Stimulated activated CD8-positive, alpha-beta memory T cell treated with anti-CD3 and anti-CD28 coated beads, Interleukin-7, amount 100 ng/mL, for 24 hours (primary cell): Measurements from ENCODE around the gene DYNC1LI2.
"Not testable (repeated sequence)": the region's sequence is repeated elsewhere in the genome, so short reads cannot be mapped to it uniquely, and the experiment has no call there.

ENCODE experiments used
- DNase-seq: peaks from one replicate; pipeline ENCODE4 v3.0.0-alpha.2; 2020; ENCODE audit warnings: low read depth

DYNC1LI2 gene

GRCh38 chr16:66751303-66751991 lies at the start of gene DYNC1LI2:
DYNC1LI2 (minus strand) TSS chr16:66751609; CDS start chr16:66751591, 18 bp downstream.
- peak; percentile 58 for DNase-seq

DNA sequence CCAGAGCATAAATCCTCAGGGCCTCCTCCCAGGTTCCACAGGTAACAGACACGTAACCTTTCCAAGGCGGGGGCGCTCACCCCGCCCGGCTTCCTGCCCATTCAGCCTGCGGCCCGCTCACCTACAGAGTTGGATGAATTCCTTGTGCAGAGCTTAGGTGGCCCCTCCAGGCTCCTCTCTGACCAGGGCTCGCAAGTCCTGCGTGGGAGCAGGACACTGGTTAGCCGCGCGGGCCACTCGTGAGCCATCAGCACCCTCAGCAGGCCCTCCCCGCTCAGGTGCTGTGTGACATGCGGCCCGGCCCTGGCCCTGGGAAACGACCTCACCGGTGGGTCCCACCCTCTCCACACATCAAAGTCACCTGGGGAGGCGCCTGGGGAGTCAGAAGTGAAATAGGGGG lies 49.4 kb upstream of the DYNC1LI2 start:
- no peak for DNase-seq

DNA sequence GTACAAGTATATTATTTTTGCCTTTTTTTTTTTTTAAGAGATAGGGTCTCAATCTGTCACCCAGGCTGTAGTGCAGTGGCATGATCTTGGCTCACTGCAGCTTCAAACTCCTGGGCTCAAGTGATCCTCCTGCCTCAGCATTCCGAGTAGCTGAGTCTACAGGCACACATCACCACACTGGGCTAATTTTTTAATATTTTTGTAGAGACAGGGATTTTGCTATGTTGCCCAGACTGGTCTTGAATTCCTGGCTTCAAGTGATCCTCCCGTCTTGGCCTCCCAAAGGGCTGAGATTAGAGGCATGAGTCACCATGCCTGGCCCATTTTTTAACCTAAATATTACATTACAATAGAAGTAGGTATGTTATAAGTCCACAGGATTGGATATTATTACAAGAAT lies 46.8 kb upstream of the DYNC1LI2 start:
- DNase-seq = no peak

GRCh38 chr16:66793984-66794383 lies 42.6 kb upstream of the DYNC1LI2 start:
- DNase-seq = not testable (repeated sequence)

DNA sequence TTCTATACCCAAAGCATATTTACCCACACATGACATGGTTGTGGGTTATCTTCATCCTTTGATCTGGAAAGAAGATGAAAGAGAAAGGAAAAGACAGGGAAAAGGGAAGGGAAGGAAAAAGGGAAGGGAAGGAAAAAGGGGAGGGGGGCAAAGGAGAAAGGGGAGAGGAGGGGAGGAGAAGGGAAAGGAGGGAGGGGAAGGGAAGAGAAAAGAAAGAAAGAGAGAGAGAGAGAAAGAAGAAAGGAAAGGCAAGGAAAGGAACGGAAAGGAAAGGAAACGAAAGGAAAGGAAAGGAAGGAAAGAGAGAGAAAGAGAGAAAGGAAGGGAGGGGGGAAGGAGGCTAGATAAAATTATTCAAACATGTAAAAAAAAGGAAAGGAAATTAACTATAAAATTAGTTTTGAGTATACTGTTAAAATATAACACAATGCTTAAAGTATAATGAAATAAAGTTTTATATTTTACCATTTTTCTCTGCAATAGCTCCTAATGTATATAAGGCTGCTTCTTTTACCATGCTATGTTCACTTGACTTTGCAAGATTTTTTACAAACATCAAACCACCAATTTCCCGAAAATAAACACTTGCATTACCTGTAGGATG lies 38.8 kb upstream of the DYNC1LI2 start:
- DNase-seq = no peak

DNA sequence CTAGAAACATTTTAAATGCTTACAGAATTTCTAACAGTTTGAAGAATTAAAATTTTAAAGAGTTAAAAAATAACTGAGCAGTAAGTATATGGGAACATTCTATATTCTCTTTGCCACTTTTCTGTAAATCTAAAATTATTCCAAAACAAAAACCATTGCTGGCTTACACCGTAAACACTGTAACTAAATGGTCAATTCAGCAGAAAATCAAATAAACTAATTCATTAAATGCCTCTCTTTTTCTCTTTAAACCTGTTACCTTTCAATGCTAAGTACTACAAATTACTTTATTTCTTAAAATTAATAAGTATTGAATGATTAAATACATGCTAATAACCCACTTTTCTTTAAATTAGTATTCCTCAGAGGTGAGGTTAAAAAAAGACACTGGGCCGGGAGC lies 36.0 kb upstream of the DYNC1LI2 start:
- DNase-seq = no peak

GRCh38 chr16:66786551-66786950 lies 35.1 kb upstream of the DYNC1LI2 start:
- no peak for DNase-seq

- DNase-seq = no peak
Observed at GRCh38 chr16:66776457-66776856, 25.0 kb upstream of the DYNC1LI2 start.

DNA sequence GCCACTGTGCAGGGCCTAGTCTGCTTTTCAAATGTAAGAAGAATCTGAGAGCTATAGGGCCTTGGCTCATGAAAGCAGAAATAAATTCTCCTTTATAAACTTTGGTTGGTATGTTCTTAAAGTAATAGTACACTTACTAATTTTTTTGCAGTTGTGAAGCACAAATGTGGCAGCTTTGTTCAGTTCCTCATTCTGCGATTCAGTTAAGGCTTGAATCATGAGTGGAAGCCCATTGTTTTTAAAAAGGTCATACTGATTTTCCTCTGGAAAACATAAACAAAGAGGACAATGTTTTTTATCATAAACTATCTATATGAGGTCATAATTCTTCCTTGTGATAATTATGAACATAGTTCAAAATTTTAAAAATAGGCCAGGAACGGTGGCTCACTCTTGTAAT lies 23.6 kb upstream of the DYNC1LI2 start:
- no peak for DNase-seq

GRCh38 chr16:66758086-66758485 lies 6.7 kb upstream of the DYNC1LI2 start:
- DNase-seq = no peak

- no peak for DNase-seq
Observed at GRCh38 chr16:66754819-66755218, 3.4 kb upstream of the DYNC1LI2 start.

- DNase-seq = no peak
Observed at GRCh38 chr16:66754211-66754610, 2.8 kb upstream of the DYNC1LI2 start.

DNA sequence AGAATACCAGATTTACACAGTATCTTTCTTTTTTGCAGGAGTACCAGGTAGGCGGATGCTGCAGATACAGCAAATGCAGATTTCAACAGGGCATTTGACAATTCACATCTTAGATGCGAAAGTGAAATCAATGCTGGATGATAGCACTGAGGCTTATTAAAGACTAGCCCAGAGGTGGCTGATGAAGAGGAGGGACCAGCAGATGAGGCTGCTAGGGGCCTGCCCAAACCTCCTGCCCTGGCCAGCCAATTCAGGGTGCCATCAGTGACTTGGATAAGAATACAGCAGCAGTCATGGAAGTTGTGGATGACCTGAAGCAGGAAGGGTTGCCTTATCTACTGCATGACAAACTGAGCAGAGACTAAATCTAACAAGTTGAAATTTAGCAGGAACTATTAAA lies 1.5 kb upstream of the DYNC1LI2 start:
- no peak for DNase-seq

DNA sequence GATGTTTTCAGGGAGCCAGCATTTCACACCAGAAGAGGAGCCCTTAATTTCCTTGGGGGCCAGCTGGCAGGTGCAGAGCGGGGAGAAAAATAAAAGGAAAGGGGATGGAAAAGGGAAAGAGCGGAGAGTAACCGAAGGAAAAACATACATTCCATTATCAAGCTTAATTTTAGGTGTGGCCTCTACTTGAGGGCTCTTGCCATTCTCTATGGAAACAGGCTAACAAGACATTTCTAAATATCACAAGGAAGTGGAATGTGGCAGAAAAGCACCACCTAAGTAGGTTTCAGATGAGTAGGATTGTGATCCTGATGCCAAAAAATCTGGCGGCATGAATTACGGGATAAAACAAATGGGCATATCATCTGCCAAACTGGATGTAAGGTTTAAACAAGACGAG lies 970 bp upstream of the DYNC1LI2 start:
- no peak for DNase-seq

DNA sequence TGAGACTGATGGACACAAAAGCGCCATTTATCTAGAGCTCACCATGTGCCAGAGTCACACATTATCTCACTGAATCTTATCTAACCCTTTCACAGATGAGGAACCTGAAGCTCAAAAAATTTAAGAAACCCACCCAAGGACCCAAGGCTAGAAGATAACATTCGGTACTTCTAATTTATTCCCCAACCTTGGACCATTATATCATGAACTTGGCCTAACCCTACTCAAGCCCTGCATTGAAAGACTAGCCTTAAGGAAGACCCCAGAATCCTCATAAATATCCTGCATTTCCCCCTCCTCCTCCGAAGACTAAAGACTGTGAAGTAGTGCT lies 548 bp upstream of the DYNC1LI2 start:
- DNase-seq = no peak

DNA sequence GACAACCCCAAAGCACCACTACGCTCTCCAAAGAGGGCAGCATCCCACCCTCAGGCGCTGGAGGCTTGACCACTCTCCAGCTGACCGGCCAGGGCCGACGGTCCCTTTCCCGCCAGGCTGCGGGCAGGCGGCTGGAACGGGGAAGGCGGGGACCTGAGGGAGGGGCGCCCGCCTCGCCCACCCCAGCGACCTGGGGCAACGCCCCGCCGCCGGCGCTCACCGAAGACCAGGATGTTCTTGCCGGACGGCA lies 431 bp downstream of the DYNC1LI2 start:
- DNase-seq = no peak

DNA sequence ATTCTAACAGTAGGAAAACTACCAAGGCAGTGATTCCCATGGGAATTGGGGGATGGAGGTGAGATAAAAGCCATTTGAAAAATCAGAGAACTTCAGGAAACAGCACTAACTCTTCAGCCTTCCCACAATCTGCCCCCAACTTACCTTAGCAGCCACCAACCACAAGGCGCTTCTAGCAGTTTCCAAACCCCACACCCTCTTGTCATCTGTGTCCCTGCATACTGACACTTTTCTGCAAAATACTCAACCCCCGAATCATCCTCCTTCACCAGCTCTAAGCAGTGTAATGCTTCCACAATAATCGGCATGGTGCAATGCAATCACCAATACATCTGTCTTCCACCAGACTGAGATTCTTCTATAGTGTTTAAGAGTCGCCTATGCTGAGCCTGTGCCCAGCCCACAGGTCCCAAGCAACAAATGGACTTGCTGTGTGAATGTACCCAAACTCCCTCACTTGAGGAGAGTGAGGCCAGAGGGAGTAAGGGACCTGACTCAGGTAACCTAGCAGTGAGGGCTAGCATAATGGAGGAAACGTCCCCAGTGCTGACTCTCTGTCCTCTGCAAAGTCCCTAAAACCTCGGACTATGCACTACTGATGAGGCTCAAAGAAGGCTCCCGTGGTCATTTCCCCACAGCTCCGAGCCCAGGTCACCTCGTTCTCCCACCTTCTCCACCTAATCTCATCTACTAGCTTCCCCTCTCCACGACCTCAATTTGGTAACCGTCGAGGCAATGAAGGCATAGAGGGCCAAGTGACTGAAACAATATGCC lies 943 bp downstream of the DYNC1LI2 start:
- no peak for DNase-seq

DNA sequence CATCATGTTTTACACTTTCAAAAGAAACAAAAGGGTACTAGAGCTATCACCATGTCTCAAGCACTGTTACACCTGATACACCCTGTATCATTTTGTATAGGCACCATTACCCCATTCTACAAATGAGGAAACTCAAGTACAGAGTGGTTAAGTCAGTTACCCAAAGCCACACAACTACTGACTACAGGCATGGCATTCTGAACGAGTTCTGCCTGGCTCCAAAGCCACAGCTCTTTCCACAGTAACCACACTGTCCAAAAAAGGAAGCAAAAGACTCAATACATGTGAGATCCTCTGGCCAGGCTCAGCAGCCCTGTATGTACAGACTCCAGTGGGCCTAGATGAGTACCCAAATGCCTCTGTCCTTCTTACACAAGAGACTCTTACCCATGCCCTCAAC lies 4.7 kb downstream of the DYNC1LI2 start:
- no peak for DNase-seq

- DNase-seq = no peak
Observed at GRCh38 chr16:66746048-66746447, 5.4 kb downstream of the DYNC1LI2 start.

DNA sequence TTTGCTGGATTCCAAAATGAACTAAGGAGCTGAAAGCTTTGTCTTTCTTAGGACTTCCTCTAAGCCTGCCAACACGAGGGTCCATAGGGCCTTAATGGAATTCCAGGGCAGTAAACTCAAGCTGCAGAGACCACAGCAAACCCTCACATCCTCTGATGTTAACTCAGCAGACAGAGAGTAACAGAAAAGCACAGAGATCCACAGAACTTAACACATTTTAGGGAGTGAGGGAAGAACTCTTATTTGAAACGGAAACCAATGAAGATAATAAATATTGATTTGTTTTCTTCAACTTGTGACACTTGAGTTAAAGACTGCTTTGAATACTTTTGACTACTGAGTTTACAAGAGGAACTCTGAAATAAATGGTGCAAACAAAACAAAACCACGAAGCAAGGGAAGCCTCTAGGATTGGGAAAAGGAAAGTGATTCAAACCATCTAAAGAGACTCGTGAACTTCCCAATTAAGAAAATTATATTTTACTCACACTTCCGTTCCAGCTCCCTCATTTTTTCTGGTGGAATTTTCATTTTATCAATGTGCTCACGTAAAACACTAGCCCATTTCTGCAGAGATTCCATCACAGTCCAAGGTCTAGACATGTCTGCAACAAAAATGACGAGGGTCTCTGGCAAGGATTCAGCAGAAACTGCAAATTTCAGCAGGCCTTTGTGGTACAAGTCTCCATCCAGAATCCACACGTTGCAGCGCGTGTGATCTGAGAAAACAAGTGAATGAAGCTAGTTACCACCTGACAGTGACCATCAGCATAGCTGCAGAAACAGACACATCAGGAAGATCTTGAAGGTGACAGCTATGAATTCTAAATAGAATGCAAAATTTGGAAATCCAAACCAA lies 9.2 kb downstream of the DYNC1LI2 start:
- DNase-seq = no peak

- DNase-seq = no peak
Observed at GRCh38 chr16:66741169-66741900, 10.1 kb downstream of the DYNC1LI2 start.

DNA sequence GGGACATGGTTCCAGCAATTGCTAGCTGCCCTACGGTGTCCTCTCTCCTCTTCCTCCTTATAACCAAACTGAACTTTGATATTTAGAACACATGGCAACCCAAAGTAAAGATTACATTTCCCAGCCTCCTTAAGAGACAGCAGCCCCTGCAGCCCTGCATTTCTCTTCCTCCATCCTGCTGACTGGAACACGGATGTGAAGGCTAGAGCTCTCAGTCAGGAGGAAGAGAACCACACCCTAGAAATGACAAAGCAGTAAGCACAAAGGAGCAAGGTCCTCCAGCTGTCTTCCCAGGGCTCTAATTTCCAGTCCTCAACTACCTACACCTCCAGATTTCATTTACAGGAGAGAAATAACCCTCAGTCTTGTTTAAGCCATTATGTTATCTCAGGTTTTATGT lies 10.9 kb downstream of the DYNC1LI2 start:
- no peak for DNase-seq
